ENCODE results near the gene CARD8. TPM values are rescaled to one million over a fixed set of nuclear protein-coding genes. Genes with fewer than 3 reads are reported as not detected.

The CARD8 gene
- total RNA-seq, 1 experiment from 2014 or later, result 23.0 TPM

DNA sequence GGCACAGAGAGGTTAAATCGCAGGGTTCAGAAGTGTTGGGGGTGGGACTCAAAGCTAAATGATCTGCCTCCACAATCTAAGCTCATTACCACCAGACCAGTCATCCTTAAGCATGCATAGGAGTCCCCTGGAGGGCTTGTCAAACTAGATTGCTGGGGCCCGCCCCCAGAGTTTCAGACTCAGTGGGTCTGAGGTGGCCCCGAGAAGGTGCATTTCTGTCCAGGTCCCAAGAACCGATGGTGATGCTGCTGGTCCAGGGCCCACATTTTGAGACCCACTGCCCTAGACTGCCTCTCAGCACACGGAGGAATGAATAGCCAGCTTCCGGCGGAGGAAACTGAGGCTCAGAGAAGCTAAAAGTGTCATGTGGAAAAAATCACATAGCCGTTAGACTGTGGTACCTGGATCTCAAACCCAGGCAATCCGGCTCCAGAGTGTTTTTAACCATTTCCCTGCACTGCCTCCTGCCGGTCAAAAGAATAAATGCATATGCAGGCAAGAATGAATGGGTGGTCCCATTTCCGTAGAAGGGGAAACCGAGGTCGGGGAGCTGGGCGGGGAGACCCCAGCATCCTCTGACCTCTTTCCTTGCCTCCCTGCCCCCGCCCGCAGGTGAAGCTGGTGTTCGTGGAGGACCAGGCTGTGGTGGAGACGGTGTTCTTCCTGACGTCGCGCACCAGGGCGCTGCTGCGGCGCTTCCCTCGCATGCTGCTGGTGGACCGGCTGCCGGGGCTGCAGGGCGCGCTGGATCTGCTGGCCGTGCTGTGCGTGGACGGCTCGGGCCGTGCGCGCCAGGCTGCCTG lies 61.5 kb downstream of the CARD8 start:
- no peak overlapping the region for H3K4me3 Mint-ChIP-seq
- TF ChIP-seq IRF1 (CRISPR knock-in tag; IDR thresholded peaks at IDR 0.05) (no peak), TEAD4 (CRISPR knock-in tag; IDR thresholded peaks at IDR 0.05) (no peak), USF1 (CRISPR knock-in tag; IDR thresholded peaks at IDR 0.05) (no peak), ZNF532 (CRISPR knock-in tag; IDR thresholded peaks at IDR 0.05; ENCODE audit: borderline replicate concordance) (0 out of 2 replicates have a peak, but pooled peaks have one; percentile 27), ATF1 (CRISPR knock-in tag; IDR thresholded peaks at IDR 0.05) (no peak)
- TF ChIP-seq, protein P1, sequence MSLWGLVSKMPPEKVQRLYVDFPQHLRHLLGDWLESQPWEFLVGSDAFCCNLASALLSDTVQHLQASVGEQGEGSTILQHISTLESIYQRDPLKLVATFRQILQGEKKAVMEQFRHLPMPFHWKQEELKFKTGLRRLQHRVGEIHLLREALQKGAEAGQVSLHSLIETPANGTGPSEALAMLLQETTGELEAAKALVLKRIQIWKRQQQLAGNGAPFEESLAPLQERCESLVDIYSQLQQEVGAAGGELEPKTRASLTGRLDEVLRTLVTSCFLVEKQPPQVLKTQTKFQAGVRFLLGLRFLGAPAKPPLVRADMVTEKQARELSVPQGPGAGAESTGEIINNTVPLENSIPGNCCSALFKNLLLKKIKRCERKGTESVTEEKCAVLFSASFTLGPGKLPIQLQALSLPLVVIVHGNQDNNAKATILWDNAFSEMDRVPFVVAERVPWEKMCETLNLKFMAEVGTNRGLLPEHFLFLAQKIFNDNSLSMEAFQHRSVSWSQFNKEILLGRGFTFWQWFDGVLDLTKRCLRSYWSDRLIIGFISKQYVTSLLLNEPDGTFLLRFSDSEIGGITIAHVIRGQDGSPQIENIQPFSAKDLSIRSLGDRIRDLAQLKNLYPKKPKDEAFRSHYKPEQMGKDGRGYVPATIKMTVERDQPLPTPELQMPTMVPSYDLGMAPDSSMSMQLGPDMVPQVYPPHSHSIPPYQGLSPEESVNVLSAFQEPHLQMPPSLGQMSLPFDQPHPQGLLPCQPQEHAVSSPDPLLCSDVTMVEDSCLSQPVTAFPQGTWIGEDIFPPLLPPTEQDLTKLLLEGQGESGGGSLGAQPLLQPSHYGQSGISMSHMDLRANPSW (CRISPR knock-in tag; conservative IDR thresholded peaks at IDR 0.05; ENCODE audit: low read depth), result no peak
- TF ChIP-seq, protein P2, sequence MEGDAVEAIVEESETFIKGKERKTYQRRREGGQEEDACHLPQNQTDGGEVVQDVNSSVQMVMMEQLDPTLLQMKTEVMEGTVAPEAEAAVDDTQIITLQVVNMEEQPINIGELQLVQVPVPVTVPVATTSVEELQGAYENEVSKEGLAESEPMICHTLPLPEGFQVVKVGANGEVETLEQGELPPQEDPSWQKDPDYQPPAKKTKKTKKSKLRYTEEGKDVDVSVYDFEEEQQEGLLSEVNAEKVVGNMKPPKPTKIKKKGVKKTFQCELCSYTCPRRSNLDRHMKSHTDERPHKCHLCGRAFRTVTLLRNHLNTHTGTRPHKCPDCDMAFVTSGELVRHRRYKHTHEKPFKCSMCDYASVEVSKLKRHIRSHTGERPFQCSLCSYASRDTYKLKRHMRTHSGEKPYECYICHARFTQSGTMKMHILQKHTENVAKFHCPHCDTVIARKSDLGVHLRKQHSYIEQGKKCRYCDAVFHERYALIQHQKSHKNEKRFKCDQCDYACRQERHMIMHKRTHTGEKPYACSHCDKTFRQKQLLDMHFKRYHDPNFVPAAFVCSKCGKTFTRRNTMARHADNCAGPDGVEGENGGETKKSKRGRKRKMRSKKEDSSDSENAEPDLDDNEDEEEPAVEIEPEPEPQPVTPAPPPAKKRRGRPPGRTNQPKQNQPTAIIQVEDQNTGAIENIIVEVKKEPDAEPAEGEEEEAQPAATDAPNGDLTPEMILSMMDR (IDR thresholded peaks at IDR 0.05), result peak; percentile 58
- H3K27ac Mint-ChIP-seq, result no peak overlapping the region
- ChIA-PET CTCF (interaction anchor here (0.7 to 2.0 kb wide), 9 partner anchors 9 to 181 kb away, joined by 3 to 42 read pairs (median 4); partner anchors contain the start of genes LIG1, PLA2G4C and ZSWIM9), POLR2A (interaction anchor here (0.6 kb wide), 1 partner anchor 79 kb away, joined by 3 read pairs; no protein-coding TSS in a partner anchor)
- ATAC-seq (no peak), DNase-seq (ENCODE audit: low spot score) (peak; percentile 56)
- H3K9me3 Mint-ChIP-seq, result peaks cover 7% of the 10 kb centered on the region; the same call in 1 of the 2 replicates
- peaks cover 11% of the 10 kb centered on the region for H3K36me3 Mint-ChIP-seq
- H3K4me1 Mint-ChIP-seq, result peaks cover 27% of the 10 kb centered on the region
- peaks cover 10% of the 10 kb centered on the region for H3K27me3 Mint-ChIP-seq (ENCODE audit: low read depth)

- H3K4me1 Mint-ChIP-seq, result peaks cover 27% of the 10 kb centered on the region
These were observed 63.0 kb downstream of the CARD8 start for GRCh38 chr19:48192750-48193149.

More at GRCh38 chr19:48192750-48193149, 63.0 kb downstream of the CARD8 start:
- ATAC-seq (no peak), DNase-seq (ENCODE audit: low spot score) (no peak)
- ChIA-PET POLR2A (no interaction called here), CTCF (no interaction called here)
- TF ChIP-seq ARID4B (CRISPR knock-in tag; IDR thresholded peaks at IDR 0.05; ENCODE audit: borderline replicate concordance), result no peak
- no peak for TF ChIP-seq ETV6 (CRISPR knock-in tag; IDR thresholded peaks at IDR 0.05)
- TF ChIP-seq ZBTB43 (CRISPR knock-in tag; IDR thresholded peaks at IDR 0.05), result no peak
- no peak for TF ChIP-seq ZNF416 (CRISPR knock-in tag; IDR thresholded peaks at IDR 0.05)
- TF ChIP-seq, protein P3, sequence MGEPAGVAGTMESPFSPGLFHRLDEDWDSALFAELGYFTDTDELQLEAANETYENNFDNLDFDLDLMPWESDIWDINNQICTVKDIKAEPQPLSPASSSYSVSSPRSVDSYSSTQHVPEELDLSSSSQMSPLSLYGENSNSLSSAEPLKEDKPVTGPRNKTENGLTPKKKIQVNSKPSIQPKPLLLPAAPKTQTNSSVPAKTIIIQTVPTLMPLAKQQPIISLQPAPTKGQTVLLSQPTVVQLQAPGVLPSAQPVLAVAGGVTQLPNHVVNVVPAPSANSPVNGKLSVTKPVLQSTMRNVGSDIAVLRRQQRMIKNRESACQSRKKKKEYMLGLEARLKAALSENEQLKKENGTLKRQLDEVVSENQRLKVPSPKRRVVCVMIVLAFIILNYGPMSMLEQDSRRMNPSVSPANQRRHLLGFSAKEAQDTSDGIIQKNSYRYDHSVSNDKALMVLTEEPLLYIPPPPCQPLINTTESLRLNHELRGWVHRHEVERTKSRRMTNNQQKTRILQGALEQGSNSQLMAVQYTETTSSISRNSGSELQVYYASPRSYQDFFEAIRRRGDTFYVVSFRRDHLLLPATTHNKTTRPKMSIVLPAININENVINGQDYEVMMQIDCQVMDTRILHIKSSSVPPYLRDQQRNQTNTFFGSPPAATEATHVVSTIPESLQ (CRISPR knock-in tag; IDR thresholded peaks at IDR 0.05), result no peak
- no peak for TF ChIP-seq ZMAT4 (CRISPR knock-in tag; IDR thresholded peaks at IDR 0.05)
- Mint-ChIP-seq H3K4me3 (no peak overlapping the region), H3K27me3 (ENCODE audit: low read depth) (peaks cover 10% of the 10 kb centered on the region), H3K36me3 (peaks cover 19% of the 10 kb centered on the region), H3K27ac (no peak overlapping the region), H3K9me3 (peaks cover 11% of the 10 kb centered on the region)
